22Rv1 (cell line): Measurements from ENCODE around the gene REXO1.

ENCODE experiments used
- H3K27ac ChIP-seq: fragments of 450-650 bp; 2 replicates; pipeline ENCODE4 v1.5.1; 2017
- CTCF ChIP-seq: fragments of 450-650 bp; IDR thresholded peaks from 2 replicates; pipeline ENCODE4 v1.5.1; 2017; ENCODE audit warnings: mild to moderate bottlenecking
- ZFX ChIP-seq: fragments of 450-650 bp; IDR thresholded peaks from 2 replicates; pipeline ENCODE4 v1.6.1; 2017; ENCODE audit warnings: antibody characterized with exemption, borderline replicate concordance

Gene REXO1

GRCh38 chr19:1860042-1860775, 11.9 kb upstream of the REXO1 start:
- TF ChIP-seq CTCF (no peak), ZFX (no peak)
- H3K27ac ChIP-seq: peak overlapping the region; percentile 93

DNA sequence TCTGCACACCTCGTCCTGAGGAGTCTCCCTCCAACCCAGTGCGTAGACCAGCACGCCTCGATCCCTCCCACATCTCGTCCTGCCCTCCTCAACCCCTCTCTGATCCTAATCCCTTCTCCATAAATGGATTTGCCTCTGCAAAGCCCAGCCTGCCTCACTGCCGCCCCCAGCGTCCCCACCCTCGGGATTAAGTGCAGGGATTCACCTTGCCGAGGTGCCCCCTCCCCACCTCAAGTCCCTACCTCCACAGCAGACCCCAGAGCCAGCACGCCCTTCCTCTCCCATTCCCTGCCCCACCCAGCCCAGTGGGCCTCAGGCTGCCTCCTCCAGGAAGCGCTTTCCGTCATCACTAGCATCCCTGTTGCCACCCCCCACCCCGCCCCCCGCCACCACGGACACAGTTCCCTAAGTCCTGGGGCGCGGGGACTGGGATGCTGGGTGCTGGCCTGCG, 11.1 kb upstream of the REXO1 start:
- TF ChIP-seq CTCF: no peak
- no peak for TF ChIP-seq ZFX
- peak overlapping the region; percentile 93 for H3K27ac ChIP-seq

- peak overlapping the region; percentile 93 for H3K27ac ChIP-seq
- TF ChIP-seq ZFX (no peak), CTCF (no peak)
Observed at GRCh38 chr19:1858412-1859081, 10.3 kb upstream of the REXO1 start.

GRCh38 chr19:1857648-1858326, 9.5 kb upstream of the REXO1 start:
- peak overlapping the region; percentile 93 for H3K27ac ChIP-seq
- TF ChIP-seq ZFX (no peak), CTCF (no peak)

GRCh38 chr19:1856698-1857603, 8.7 kb upstream of the REXO1 start:
- peak overlapping the region; percentile 93 for H3K27ac ChIP-seq
- TF ChIP-seq ZFX (no peak), CTCF (no peak)

- no peak for TF ChIP-seq CTCF
- TF ChIP-seq ZFX: no peak
- peak overlapping the region; percentile 93 for H3K27ac ChIP-seq
Observed at GRCh38 chr19:1856345-1856697, 8.0 kb upstream of the REXO1 start.
